HEK293T (cell line): ENCODE data around the gene ATP9B.

Source experiments
- CTCF ChIA-PET: fragments of 350-600 bp; formaldehyde crosslinking; extraction: SDS; loops from one replicate; lab custom pipeline; 2021; ENCODE audit warnings: antibody characterized with exemption, inconsistent platforms; lab: Yijun Ruan, JAX
- POLR2A ChIA-PET: fragments of 350-600 bp; formaldehyde crosslinking; extraction: SDS; loops from one replicate; lab custom pipeline; 2020; ENCODE audit warnings: antibody characterized with exemption, inconsistent platforms; lab: Yijun Ruan, JAX
- DNase-seq: peaks from one replicate; pipeline ENCODE4 v3.0.0; 2012; ENCODE audit warnings: mixed read lengths; ENCODE audit errors: extremely low spot score
- ARNT ChIP-seq: fragments of 450-650 bp; IDR thresholded peaks from 2 replicates; pipeline ENCODE4 v1.6.1; 2017; ENCODE audit warnings: mild to moderate bottlenecking
- BHLHE40 ChIP-seq: fragments of 450-650 bp; IDR thresholded peaks from 2 replicates; pipeline ENCODE4 v1.6.1; 2016; ENCODE audit warnings: mild to moderate bottlenecking, moderate library complexity, borderline replicate concordance
- CTBP1 ChIP-seq: fragments of 450-650 bp; IDR thresholded peaks from 2 replicates; pipeline ENCODE4 v1.6.1; 2016; ENCODE audit warnings: borderline replicate concordance
- ELF4 ChIP-seq: fragments of 450-650 bp; IDR thresholded peaks from 2 replicates; pipeline ENCODE4 v1.6.1; 2017; ENCODE audit warnings: antibody characterized with exemption
- FOXA1 ChIP-seq: fragments of 450-650 bp; IDR thresholded peaks from 2 replicates; pipeline ENCODE4 v1.6.1; 2016; ENCODE audit warnings: mild to moderate bottlenecking
- FOXK2 ChIP-seq: fragments of 450-650 bp; IDR thresholded peaks from 2 replicates; pipeline ENCODE4 v1.6.1; 2016; ENCODE audit warnings: mild to moderate bottlenecking
- FOXM1 ChIP-seq: fragments of 450-650 bp; IDR thresholded peaks from 2 replicates; pipeline ENCODE4 v1.6.1; 2017; ENCODE audit warnings: mild to moderate bottlenecking, borderline replicate concordance
- HDGF ChIP-seq: fragments of 450-650 bp; IDR thresholded peaks from 2 replicates; pipeline ENCODE4 v1.6.1; 2017; ENCODE audit warnings: antibody characterized with exemption, borderline replicate concordance
- L3MBTL2 ChIP-seq: fragments of 450-650 bp; conservative IDR thresholded peaks from 2 replicates; pipeline ENCODE4 v1.6.1; 2016; ENCODE audit warnings: mild to moderate bottlenecking
- LEF1 ChIP-seq: fragments of 450-650 bp; IDR thresholded peaks from 2 replicates; pipeline ENCODE4 v1.6.1; 2017; ENCODE audit warnings: mild to moderate bottlenecking, borderline replicate concordance
- NFRKB ChIP-seq: fragments of 450-650 bp; IDR thresholded peaks from 2 replicates; pipeline ENCODE4 v1.6.1; 2016; ENCODE audit warnings: mild to moderate bottlenecking, moderate library complexity
- SP1 ChIP-seq: fragments of 450-650 bp; IDR thresholded peaks from 2 replicates; pipeline ENCODE4 v1.6.1; 2017
- SUZ12 ChIP-seq: fragments of 450-650 bp; IDR thresholded peaks from 2 replicates; pipeline ENCODE4 v1.6.1; 2016; ENCODE audit warnings: mild to moderate bottlenecking
- TARDBP ChIP-seq: fragments of 450-650 bp; IDR thresholded peaks from 2 replicates; pipeline ENCODE4 v1.6.1; 2016
- ZNF384 ChIP-seq: fragments of 450-650 bp; IDR thresholded peaks from 2 replicates; pipeline ENCODE4 v1.6.1; 2016
- TF ChIP-seq, protein P1 (sequence below): fragments of 450-650 bp; IDR thresholded peaks from 2 replicates; pipeline ENCODE4 v1.6.1; 2016

Gene ATP9B

DNA sequence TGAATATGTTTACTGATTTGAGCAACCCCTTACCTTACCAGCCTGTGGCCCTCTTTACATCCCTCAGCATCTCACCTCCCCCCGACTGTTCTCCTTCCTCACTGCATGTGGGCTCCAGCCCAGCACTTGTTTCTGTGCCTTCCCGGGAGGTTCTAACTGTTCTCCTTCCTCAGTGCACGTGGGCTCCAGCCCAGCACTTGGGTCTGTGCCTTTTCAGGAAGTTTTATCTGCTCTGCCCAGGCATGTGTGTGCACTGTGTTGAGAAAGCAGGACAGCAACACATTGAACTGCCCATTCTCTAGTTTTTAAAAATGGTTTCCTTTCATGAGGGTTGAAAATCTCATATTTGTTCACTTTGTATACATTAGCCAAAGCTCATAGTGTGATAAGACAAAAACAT is 158.4 kb downstream of the ATP9B start:
- CTCF ChIA-PET: no interaction called here
- no peak for DNase-seq
- TF ChIP-seq ARNT (no peak), L3MBTL2 (no peak), FOXA1 (no peak), ELF4 (no peak), TARDBP (no peak), SUZ12 (no peak), HDGF (no peak), ZNF384 (no peak), CTBP1 (no peak), BHLHE40 (no peak), LEF1 (no peak), NFRKB (no peak), FOXM1 (no peak), SP1 (no peak), FOXK2 (no peak)
- TF ChIP-seq, protein P1, sequence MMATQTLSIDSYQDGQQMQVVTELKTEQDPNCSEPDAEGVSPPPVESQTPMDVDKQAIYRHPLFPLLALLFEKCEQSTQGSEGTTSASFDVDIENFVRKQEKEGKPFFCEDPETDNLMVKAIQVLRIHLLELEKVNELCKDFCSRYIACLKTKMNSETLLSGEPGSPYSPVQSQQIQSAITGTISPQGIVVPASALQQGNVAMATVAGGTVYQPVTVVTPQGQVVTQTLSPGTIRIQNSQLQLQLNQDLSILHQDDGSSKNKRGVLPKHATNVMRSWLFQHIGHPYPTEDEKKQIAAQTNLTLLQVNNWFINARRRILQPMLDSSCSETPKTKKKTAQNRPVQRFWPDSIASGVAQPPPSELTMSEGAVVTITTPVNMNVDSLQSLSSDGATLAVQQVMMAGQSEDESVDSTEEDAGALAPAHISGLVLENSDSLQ: no peak
- POLR2A ChIA-PET: no interaction called here

DNA sequence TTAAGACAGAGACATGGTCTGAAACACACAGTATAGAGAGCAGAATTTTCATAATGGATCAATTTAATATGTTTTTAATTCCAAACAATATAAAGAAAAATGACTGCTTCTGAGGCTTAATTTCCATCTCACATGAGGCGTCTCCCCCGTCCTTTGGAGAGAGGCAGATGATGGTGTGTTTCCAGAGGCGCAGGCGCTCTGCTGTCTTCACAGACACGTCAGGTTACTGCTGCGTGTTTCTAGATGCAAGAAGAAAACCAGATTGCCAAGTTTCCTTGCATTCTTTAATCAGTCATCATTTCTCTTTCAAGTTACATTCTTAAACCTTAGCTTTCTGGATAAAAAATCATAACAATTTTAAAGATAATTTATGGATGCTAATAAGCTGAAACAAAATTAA is 160.2 kb downstream of the ATP9B start:
- ChIA-PET CTCF (no interaction called here), POLR2A (no interaction called here)
- TF ChIP-seq FOXA1: no peak
- no peak for TF ChIP-seq ELF4
- TF ChIP-seq HDGF: no peak
- no peak for TF ChIP-seq TARDBP
- no peak for TF ChIP-seq NFRKB
- DNase-seq: no peak

DNA sequence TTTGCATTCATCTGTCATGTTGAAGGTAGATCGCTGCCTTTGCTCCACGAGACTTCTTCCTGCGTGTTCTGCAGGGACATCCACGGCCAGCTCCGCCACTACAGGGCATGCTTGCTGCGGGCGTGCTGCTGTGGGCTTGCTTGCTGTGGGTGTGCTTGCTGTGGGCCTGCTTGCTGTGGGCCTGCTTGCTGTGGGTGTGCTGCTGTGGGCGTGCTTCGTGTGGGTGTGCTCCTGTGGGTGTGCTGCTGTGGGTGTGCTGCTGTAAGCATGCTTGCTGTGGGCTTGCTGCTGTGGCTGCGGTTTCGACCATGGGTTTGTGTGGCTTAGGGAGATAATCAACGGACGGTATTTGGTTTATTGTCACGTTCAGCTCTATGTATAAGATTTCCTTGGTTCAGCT is 165.2 kb downstream of the ATP9B start:
- DNase-seq: no peak
- TF ChIP-seq HDGF (no peak), ZNF384 (no peak), L3MBTL2 (no peak), ELF4 (no peak), ARNT (no peak), FOXA1 (no peak), CTBP1 (no peak)
- ChIA-PET POLR2A (no interaction called here), CTCF (no interaction called here)

DNA sequence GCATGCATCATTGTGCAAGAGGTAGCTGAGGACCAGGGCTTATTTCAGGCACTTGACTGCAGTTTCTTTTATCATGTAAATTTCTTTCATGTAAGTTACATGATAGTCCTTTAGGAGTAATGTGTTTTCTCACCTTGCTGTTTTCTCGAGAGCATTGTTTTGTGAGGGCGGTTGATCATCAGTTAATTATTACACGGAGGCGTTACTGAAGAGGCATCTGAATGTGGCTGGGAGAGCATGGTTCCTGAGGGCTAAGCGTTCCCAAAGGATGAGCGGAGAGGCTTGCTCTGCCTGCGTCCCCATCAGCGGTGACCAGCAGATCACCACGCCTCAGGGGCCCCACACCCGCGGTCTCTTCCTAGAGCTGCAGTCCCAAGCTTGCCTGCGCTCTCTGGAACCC is 170.4 kb downstream of the ATP9B start:
- TF ChIP-seq HDGF (no peak), ARNT (no peak), TARDBP (no peak), CTBP1 (no peak), FOXK2 (no peak), SUZ12 (no peak), L3MBTL2 (no peak), LEF1 (no peak)
- TF ChIP-seq, protein P1: no peak
- no peak for DNase-seq
- ChIA-PET POLR2A (no interaction called here), CTCF (no interaction called here)

DNA sequence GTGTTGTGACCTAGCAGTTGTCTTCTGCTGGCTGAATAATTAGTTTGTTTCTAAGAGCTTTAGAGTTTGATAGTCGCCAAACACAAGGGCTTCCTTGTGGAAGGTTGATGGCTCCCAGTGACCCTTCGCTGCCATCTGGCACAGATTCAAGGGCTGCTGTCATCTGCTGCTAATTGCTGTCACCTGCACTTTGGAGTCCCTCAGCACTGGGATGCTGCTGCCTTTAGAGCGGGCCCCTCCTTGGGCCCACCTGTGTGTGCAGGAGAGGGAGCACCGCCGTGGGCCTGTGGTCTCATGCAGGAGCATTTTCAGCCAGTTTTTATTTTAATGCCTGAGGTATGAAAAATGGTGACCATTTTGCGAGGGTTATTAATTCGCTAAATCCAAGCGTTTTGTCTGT is 172.6 kb downstream of the ATP9B start:
- POLR2A ChIA-PET: no interaction called here
- no peak for DNase-seq
- CTCF ChIA-PET: no interaction called here
- TF ChIP-seq, protein P1: no peak

DNA sequence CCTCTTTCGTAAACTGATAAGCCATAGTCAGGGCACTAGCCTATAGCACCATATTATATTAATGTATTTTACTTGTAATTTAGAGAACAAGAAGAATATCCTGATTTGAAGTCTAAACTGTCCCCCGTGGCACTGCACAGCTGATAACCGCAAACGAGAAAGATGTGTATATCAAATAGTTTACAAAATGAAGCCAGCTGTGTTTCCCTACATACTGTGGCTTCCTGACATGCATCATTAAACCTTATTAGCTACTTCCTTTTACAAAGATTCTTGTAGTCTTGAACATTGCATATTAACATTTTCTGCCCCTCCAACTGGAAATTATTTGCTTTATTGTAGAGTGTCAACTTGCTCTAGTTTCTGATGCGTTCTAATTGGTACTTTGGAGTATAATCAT is 173.1 kb downstream of the ATP9B start:
- TF ChIP-seq SUZ12: no peak
- no peak for TF ChIP-seq HDGF
- TF ChIP-seq LEF1: no peak
- TF ChIP-seq ZNF384: no peak
- no peak for TF ChIP-seq ARNT
- TF ChIP-seq CTBP1: no peak
- TF ChIP-seq FOXM1: no peak
- TF ChIP-seq ELF4: no peak
- TF ChIP-seq FOXK2: no peak
- TF ChIP-seq, protein P1: no peak
- no peak for TF ChIP-seq FOXA1
- TF ChIP-seq NFRKB: no peak
- no peak for TF ChIP-seq TARDBP
- TF ChIP-seq BHLHE40: no peak
- no peak for TF ChIP-seq SP1
- no peak for TF ChIP-seq L3MBTL2
- ChIA-PET POLR2A (no interaction called here), CTCF (no interaction called here)
- DNase-seq: no peak
